PFSK-1 (cell line): ENCODE results near the gene MEGF6.

Experiments
- FOXP2 ChIP-seq: optimal IDR thresholded peaks from 2 replicates; pipeline ENCODE3; 2011; ENCODE audit warnings: borderline replicate concordance, control low read depth, inconsistent platforms; ENCODE audit not compliant: insufficient read depth; ENCODE audit errors: extremely low read length, extremely low read depth
- POLR2AphosphoS5 ChIP-seq: IDR thresholded peaks from 2 replicates; pipeline ENCODE4 v1.6.1; 2012; ENCODE audit warnings: low read depth, mild to moderate bottlenecking, control low read depth, low read length, moderate library complexity
- REST ChIP-seq, 2 experiments: IDR thresholded peaks; 2 replicates each; pipeline versions ENCODE4 v1.6.1 to v1.8.0; 2011 to 2012; ENCODE audit warnings: low read depth in 2 of 2, low read length in 2 of 2, control low read depth in 1 of 2, inconsistent platforms in 1 of 2, mild to moderate bottlenecking in 1 of 2, moderate library complexity in 1 of 2; ENCODE audit not compliant: insufficient read depth in 1 of 2
- SIN3A ChIP-seq: IDR thresholded peaks from 2 replicates; pipeline ENCODE4 v1.6.1; 2012; ENCODE audit warnings: mild to moderate bottlenecking, low read length, moderate library complexity, borderline replicate concordance; ENCODE audit not compliant: insufficient read depth
- TAF1 ChIP-seq: IDR thresholded peaks from 2 replicates; pipeline ENCODE4 v1.6.1; 2012; ENCODE audit warnings: low read length, control low read depth, borderline replicate concordance; ENCODE audit not compliant: insufficient read depth

The MEGF6 gene

GRCh38 chr1:3657096-3657475, 45.8 kb upstream of the MEGF6 start:
- TF ChIP-seq SIN3A = no peak

GRCh38 chr1:3656450-3657095, 45.3 kb upstream of the MEGF6 start:
- no peak for TF ChIP-seq TAF1
- no peak for TF ChIP-seq POLR2AphosphoS5
- no peak for TF ChIP-seq REST (IDR thresholded peaks at IDR 0.05; ENCODE audit: insufficient read depth in 1 of 2, low read depth in 2 of 2, low read length in 2 of 2)
- TF ChIP-seq SIN3A = no peak
- TF ChIP-seq FOXP2 = no peak

GRCh38 chr1:3654549-3655281, 43.4 kb upstream of the MEGF6 start:
- TF ChIP-seq TAF1 (no peak), FOXP2 (no peak), REST (IDR thresholded peaks at IDR 0.05; ENCODE audit: insufficient read depth in 1 of 2, low read depth in 2 of 2, low read length in 2 of 2) (no peak), SIN3A (no peak), POLR2AphosphoS5 (no peak)

GRCh38 chr1:3653286-3653618, 41.9 kb upstream of the MEGF6 start:
- TF ChIP-seq REST (IDR thresholded peaks at IDR 0.05; ENCODE audit: insufficient read depth in 1 of 2, low read depth in 2 of 2, low read length in 2 of 2) (no peak), SIN3A (no peak), POLR2AphosphoS5 (no peak), TAF1 (no peak), FOXP2 (no peak)

- TF ChIP-seq TAF1 (no peak), POLR2AphosphoS5 (no peak), SIN3A (no peak), FOXP2 (no peak), REST (IDR thresholded peaks at IDR 0.05; ENCODE audit: insufficient read depth in 1 of 2, low read depth in 2 of 2, low read length in 2 of 2) (no peak)
Measured at GRCh38 chr1:3652548-3653285, 41.4 kb upstream of the MEGF6 start.
